NCI-H69 (cell line): ENCODE measurements around the gene CHD5.

Source experiments
- DNase-seq: peaks from one replicate; lab custom pipeline; 2025; lab: John Stamatoyannopoulos, UW

CHD5 gene

GRCh38 chr1:6174621-6175410 lies 5.3 kb downstream of the CHD5 start:
- no peak for DNase-seq

GRCh38 chr1:6172549-6172948 lies 7.6 kb downstream of the CHD5 start:
- DNase-seq = no peak

GRCh38 chr1:6171548-6172124 lies 8.5 kb downstream of the CHD5 start:
- DNase-seq = peak; percentile 45

- no peak for DNase-seq
These were observed 9.3 kb downstream of the CHD5 start for GRCh38 chr1:6170742-6171201.

GRCh38 chr1:6170116-6170741 lies 9.9 kb downstream of the CHD5 start:
- DNase-seq = no peak

- no peak for DNase-seq
These were observed 11.1 kb downstream of the CHD5 start for GRCh38 chr1:6168947-6169586.

- no peak for DNase-seq
These were observed 12.5 kb downstream of the CHD5 start for GRCh38 chr1:6167391-6168303.

- DNase-seq = no peak
These were observed 13.3 kb downstream of the CHD5 start for GRCh38 chr1:6166655-6167390.

- DNase-seq = no peak
These were observed 13.9 kb downstream of the CHD5 start for GRCh38 chr1:6166221-6166620.

- DNase-seq = no peak
These were observed 14.6 kb downstream of the CHD5 start for GRCh38 chr1:6165441-6165985.

- no peak for DNase-seq
These were observed 15.1 kb downstream of the CHD5 start for GRCh38 chr1:6165027-6165426.

- DNase-seq = no peak
These were observed 16.0 kb downstream of the CHD5 start for GRCh38 chr1:6163973-6164617.

- DNase-seq = peak; percentile 44
These were observed 16.7 kb downstream of the CHD5 start for GRCh38 chr1:6163191-6163972.

GRCh38 chr1:6162773-6163172 lies 17.3 kb downstream of the CHD5 start:
- peak; percentile 58 for DNase-seq

- no peak for DNase-seq
These were observed 17.8 kb downstream of the CHD5 start for GRCh38 chr1:6162341-6162740.

GRCh38 chr1:6158181-6158580 lies 21.9 kb downstream of the CHD5 start:
- no peak for DNase-seq

GRCh38 chr1:6157528-6158174 lies 22.5 kb downstream of the CHD5 start:
- DNase-seq = peak; percentile 89

- peak; percentile 24 for DNase-seq
These were observed 23.0 kb downstream of the CHD5 start for GRCh38 chr1:6157132-6157527.
